8988T (cell line): ENCODE results near the gene SRGAP2C.
"Not testable (repeated sequence)": the region's sequence is repeated elsewhere in the genome, so short reads cannot be mapped to it uniquely, and the experiment has no call there.

ENCODE experiments used
- DNase-seq: peaks from one replicate; pipeline ENCODE4 v3.0.0; 2011

SRGAP2C gene

DNA sequence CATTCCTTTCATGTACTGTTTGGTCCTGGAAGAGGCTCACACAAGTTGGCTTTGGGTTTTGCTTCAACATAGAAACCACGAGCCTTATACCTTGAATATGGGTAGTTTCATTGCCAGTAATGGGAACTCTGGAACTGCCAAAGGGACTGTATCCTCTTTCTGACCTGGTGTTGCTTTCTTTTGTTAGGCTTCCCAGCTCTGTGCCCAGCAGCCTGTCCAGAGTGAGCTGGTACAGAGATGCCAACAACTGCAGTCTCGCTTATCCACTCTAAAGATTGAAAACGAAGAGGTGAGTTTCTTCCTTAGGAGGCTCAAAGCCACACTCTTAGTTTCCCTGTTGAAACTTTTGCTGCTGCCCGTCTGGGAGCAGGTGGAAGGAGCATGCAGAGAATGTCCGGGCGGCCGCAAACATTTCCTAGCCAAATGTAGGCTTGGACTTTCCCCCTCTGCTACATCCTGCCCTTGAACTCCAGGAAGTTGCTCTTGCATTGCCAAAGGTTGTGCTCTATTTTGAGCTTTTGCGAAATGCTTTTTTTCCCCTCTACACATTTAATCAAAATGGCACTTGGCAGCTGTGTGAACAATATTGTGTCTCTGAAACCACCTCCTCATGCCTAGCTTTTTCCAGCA lies 201.7 kb downstream of the SRGAP2C start:
- not testable (repeated sequence) for DNase-seq

DNA sequence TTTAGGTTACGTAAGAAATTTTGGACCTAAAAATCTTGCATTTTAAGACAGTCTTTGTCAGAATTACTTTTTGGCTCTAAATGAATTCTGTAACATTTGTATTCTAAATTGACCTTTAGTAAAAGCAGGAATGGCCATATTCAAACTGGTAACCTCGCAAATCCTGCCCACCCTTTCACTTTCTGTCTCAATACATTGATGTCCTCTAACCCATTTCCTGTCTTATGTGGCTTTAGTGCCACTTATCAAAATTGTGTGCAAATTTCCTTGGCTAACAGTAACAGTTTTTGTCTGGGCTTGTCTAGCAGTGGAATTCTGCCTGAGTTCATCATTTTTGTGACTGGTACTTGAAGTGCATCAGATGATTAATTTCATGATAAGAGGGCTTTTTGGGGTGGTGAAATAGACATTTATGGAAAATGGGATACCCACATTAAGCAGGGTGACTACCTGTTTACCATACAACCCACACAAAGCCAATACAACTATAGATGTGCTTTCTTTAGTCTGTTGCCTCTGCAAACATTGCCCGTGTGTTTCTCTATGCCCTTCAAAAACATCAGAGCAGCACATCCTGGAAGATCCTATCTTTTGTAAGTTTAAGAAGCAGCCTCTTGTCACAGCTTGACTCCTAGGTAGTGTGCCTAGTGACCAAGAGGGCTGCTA lies 205.3 kb downstream of the SRGAP2C start:
- DNase-seq, result not testable (repeated sequence)

DNA sequence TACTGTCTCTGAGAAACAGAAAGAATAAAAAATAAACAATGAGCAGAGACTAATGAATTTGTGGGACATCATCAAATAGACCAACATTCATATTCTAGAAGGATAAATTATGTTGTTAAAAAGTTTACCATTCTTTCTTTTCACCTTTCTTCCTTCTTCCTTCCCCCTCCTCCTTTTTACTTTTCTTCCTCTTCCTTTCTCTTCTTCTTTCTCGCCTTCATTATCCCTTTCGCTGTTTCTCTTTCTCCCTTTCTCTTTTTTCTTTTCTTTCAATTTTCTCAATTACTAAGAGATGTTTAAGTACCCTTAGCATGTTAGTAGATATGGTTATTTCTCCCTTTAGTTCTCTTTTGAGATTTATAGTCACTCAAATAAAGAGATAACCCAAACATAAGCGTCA lies 207.4 kb downstream of the SRGAP2C start:
- DNase-seq, result not testable (repeated sequence)

DNA sequence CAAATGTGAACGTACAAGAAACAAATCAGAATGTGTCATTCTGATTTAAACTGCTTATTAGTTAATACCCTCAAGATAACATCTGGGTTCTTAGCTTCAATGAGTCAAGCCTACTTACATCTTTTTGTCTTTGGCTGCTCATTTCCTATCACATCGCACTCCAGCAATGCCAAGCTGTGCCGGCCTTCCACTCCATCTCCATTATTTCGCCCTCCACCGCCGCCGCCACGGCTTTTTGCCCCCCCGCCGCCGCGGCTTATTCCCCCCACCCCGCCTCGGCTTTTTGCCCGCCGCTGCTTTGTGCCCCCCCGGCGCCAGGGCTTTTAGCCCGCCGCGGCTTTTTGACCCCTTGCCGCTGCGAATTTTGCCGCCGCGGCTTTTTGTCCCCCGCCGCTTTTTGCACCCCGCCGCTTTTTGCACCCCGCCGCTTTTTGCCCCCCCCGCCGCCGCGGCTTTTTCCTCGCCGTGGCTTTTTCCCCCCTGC lies 211.0 kb downstream of the SRGAP2C start:
- not testable (repeated sequence) for DNase-seq

DNA sequence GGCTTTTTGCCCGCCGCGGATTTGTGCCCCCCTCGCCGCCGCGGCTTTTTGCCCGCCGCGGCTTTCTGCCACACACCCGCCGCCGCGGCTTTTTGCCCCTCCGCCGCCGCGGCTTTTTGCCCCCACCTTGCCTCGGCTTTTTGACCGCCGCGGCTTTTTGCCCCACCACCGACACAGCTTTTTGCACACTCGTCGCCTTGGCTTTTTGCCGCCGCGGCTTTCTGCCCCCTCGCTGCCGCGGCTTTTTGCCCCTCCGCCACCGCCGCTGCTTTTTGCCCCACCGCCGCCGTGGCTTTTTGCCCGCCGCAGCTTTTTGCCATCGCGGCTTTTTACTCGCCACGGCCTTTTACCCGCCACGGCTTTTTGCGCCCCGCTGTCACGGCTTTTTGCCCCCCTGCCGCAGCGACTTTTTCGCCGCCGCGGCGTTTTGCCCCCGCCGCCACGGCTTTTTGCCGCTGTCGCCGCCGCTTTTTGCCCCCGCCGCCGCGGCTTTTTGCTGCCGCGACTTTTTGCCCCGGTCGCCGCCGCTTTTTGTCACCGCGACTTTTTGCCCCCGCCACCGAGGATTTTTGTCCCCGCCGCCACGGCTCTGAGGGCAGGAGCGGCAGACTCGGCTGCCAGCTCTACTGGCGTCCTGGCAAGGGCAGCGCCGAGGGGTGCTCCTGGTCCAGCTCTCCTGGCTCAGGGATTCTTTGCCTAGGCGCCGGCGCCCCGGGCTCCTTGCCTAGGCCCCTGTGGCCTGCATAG lies 211.7 kb downstream of the SRGAP2C start:
- DNase-seq, result not testable (repeated sequence)

DNA sequence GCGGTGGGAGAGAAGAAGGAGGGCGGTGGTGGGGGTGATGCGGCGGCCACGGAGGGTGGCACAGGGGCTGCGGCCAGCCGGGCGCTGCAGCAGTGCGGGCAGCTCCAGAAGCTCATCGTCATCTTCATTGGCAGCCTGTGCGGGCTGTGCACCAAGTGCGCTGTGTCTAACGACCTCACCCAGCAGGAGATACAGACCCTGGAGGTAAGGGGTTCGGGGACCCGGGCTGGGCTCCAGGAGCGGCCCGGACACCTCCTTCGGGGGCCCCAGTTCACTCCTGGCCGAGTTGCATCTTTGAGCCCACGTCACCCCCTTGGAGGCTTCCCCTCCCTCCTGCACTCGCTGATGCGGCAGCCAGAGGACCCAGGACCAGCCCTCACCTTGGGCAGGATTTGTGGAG lies 212.3 kb downstream of the SRGAP2C start:
- DNase-seq, result not testable (repeated sequence)

DNA sequence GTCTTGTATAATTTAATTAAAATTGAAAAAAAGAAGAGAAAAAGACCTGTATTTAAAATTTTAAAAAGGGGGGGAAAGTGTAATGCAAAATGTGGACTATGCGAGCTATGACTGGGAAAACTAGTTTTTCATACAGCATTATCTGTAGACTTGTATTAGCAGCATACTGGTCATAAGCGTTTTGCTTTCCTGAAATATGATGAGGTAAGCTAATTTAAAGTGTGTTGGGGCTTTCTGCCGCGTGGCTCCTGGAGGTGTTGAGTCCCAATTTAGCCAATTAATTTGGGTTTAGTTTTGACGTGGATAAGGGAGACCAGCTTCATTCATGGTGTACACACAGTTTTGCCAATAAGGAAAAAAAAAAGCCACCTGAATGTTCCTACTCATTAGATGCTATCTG lies 214.4 kb downstream of the SRGAP2C start:
- not testable (repeated sequence) for DNase-seq

DNA sequence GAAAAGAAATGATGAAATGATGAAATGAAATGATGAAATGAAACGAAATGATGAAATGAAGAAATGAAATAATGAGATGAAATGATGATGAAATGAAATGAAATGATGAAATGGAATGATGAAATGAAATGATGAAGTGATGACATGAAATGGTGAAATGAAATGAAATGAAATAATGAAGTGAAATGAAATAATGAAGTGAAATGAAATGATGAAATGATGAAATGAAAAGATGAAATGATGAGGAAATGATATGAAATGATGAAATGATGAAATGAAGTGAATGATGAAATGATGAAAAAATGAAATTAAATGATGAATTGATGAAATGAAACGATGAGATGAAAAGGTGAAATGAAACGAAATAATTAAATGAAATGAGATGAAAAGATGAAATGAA lies 215.3 kb downstream of the SRGAP2C start:
- not testable (repeated sequence) for DNase-seq

DNA sequence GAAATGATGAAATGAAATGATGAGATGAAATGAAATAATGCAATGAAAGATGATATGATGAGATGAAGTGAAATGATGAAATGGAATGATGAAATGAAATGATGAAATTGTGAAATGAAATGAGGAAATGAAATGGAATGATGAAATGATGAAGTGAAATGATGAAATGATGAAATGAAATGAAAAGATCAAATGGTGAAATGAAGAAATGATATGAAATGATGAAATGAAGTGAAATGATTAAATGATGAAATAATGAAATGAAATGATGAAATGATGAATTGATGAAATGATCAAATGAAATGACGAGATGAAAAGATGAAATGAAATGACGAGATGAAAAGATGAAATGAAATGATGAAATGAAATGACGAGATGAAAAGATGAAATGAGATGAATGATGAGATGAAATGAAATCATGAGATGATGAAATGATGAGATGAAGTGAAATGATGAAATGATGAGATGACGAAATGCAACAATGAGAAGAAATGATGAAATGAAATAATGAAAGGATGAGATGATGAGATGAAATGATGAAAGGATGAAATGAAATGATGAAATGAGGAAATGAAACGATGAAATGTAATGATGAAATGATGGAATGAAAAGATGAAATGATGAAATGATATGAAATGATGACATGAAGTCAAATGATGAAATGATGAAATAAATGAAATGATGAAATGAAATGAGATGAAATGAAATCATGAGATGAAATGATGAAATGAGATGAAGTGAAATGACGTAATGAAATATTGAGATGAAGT lies 216.0 kb downstream of the SRGAP2C start:
- DNase-seq, result not testable (repeated sequence)

DNA sequence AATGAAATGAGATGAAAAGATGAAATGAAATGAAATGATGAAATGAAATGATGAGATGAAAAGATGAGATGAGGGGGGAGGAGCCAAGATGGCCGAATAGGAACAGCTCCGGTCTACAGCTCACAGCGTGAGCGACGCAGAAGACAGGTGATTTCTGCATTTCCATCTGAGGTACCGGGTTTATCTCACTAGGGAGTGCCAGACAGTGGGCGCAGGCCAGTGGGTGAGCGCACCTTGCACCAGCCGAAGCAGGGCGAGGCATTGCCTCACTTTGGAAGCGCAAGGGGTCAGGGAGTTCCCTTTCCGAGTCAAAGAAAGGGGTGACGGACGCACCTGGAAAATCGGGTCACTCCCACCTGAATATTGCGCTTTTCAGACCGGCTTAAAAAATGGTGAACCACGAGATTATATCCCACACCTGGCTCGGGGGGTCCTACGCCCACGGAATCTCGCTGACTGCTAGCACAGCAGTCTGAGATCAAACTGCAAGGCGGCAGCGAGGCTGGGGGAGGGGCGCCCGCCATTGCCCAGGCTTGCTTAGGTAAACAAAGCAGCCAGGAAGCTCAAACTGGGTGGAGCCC lies 216.7 kb downstream of the SRGAP2C start:
- DNase-seq, result not testable (repeated sequence)

DNA sequence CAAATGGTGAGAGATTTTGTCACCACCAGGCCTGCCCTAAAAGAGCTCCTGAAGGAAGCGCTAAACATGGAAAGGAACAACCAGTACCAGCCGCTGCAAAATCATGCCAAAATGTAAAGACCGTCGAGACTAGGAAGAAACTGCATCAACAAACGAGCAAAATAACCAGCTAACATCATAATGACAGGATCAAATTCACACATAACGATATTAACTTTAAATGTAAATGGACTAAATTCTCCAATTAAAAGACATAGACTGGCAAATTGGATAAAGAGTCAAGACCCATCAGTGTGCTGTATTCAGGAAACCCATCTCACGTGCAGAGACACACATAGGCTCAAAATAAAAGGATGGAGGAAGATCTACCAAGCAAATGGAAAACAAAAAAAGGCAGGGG lies 218.5 kb downstream of the SRGAP2C start:
- not testable (repeated sequence) for DNase-seq

DNA sequence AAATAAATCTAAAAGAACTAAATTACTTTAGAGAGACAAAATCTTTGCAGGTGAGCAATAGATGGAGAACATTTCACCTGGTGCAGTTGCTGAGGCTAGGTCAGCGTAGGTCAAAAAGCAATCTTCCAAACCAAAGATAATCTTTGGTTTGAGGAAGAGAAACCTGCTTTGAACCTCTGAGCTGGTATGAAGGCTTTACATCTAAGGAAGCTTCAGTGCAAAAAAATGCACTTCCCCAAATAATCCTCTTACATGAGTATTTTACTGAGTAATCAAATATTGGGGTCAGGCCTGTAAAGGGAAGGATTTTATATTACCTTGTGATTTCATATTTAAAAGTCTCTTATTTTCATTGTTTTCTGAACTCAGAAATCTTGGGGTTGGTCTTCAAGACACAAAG lies 223.6 kb downstream of the SRGAP2C start:
- no peak for DNase-seq

DNA sequence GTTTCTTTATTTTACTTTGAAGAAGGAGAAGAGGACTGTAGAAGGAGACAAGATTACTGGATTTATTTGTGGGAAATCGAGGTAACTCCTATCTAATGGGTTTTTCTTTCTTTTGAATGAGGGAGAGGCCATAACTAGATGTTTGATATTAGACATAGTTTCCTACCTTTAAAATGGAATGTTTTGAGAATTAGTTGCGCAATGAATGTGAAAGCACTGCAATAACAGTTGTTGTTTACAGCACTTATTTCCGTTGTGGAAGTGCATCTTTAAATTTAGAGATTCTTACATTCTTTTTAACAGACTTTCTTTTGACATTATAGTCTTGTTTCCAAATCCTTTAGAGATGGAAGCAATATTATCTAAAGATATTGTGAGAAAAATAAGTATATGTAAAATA lies 229.0 kb downstream of the SRGAP2C start:
- DNase-seq, result no peak

DNA sequence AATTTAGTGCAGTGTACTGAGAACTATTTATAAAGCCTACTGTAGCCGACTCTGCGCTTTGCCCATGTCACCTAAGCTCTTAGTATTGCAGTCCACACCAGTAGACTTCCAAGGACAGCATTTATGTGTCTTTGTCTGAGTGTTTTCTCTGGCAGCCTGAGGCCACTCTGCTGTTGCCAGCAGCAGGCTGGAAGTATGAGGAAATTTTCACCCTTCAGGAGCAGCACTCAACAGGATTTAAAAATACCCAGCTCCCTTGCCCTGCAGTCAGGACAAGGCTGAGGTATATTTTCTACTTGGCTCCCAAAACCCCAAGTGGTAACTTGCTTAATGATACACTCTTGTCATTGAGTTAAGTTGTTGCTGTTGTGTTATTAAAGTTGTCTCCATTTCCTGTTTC lies 230.1 kb downstream of the SRGAP2C start:
- DNase-seq, result no peak

DNA sequence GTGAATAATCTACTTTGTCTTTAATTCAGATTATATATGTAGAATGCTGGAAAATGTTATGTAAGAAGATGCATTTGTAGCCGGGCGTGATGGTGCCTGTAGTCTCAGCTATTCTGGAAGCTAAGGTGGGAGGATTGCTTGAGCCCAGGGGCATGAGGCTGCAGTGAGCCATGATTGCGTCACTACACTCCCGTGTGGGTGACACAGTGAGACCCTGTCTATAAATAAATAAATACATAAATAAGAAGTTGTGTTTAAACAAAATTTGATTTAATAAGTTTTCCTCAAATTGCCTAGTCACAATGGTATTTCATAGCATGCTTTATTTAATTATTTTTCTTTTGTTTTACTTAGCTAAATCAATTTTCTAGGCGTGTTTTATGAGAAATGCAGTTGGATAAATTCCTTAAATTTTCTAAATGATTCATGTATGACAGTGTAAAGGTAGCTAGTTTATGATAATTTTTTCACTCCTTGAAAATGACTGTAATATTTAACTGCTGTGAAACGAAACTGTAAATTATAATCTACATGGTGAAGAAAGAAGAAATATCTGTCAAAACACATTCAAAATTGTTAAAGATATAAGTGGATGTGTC lies 232.6 kb downstream of the SRGAP2C start:
- no peak for DNase-seq

DNA sequence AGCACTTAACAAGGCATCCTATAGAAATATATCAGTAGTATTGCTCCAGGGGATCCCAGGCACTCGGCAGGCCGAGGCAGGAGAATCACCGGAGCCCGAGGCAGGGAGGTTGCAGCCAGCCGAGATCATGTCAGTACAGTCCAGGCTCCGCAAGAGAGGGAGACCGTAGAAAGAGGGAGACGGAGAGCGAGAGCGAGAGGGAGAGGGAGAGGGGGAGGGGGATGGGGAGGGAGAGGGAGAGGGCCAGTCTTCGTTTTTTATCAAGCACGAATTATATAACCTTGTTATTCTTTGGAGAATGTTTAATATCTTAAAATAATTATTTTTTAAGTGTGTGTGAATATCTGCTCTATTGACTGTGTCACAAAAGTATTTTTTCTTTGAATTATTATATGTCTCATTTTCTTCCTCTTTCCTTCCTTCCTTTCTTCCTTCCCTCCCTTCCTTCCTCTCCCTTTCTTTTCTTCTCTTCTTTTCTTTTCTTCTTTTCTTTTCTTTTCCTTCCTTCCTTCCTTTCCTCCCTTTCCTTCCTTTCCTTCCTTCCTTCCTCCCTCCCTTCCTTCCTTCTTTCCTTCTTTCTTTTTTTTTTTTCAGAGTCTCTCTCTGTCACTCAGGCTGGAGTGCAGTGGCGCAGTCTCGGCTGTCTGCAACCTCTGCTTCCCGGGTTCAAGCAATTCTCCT lies 233.7 kb downstream of the SRGAP2C start:
- no peak for DNase-seq

DNA sequence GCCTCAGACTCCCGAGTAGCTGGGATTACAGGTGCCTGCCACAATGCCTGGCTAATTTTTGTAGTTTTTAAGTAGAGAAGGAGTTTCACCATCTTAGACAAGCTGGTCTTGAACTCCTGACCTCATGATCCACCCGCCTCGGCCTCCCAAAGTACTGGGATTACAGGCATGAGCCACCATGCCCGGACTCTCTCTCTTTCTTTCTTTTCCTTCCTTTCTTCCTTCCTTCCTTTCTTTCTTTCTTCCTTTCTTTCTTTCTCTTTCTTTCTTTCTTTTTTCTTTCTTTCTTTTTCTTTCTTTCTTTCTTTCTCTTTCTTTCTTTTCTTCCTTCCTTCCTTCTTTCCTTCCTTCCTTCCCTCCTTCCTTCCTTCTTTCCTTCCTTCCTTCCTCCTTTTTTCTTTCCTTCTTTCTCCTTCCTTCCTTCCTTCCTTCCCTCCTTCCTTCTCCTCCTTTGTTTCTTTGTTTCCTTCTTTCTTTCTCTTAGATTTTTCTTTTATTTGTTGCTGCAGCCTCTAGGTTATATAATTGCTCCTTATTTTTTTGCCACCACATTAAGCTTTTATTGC lies 234.4 kb downstream of the SRGAP2C start:
- DNase-seq, result not testable (repeated sequence)

DNA sequence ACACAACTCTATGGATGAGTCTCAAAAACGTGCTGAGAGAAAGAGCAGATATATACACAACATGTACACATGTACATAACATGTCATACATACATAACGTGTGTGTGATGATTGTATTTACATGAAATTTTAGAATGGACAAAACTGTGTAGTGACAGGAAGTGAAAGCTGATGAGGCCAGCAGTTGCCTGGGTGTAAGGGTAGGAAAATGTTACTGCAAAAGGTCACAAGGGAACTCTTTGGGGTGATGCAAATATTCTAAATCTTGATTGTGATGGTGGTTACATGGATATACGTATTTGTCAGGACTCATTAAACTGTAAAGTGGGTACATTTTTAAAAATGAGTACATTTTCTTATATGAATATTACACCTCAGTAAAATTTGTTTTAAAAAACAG lies 236.7 kb downstream of the SRGAP2C start:
- DNase-seq, result not testable (repeated sequence)

DNA sequence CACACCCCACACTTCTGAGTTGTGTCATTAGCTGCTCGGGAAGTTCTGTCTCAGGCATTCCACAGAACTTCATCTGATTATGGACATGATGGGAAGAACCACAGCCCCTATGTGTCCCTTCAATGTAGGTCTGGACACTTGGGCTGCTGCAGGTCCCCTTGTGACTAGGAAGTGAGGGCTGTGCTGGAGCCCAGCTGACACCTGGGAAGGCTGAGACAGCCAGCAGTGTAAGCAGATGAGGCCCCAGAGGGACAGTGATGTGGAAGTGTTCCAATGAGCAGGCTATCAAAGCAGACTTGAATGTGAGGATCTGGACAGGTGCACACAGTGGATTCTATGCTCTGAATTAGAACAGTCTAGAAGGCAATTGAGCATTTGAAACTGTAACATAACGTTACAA lies 239.2 kb downstream of the SRGAP2C start:
- DNase-seq, result not testable (repeated sequence)

DNA sequence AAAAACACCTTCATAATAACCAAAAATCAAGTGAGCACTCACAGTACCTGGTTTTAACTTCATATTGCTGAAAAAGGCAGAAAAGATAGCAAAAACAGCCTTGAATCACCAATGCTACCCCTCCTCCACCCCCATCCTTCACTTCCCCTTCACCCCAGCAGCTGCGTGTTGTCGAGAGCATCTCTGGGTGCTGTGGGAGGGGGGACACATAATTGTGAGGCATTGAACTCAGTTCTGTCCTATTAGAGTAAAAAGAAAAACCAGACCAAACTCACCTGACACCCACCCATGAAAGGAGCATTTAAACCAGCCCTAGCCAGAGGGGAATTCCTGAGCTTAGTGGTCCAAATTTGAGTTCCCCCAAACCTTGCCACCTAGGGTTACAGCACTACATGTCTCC lies 248.7 kb downstream of the SRGAP2C start:
- not testable (repeated sequence) for DNase-seq

DNA sequence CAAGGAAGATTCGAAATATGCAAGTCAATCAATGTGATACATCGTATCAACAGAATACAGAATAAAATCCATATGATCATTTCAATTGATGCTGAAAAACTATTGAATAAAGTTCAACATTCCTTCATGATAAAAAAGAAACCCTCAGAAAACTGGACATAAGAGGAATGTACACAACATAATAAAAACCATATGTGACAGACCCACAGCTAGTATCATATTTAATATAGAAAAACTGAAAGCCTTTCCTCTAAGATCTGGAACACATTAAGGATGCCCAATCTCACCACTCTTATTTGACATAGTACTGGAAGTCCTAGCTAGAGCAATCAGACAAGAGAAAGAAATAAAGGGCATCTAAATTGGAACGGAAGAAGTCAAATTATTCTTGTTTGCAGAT lies 254.1 kb downstream of the SRGAP2C start:
- not testable (repeated sequence) for DNase-seq
